ENCODE data around the gene TRPM6.

Gene TRPM6

GRCh38 chr9:74726581-74726980 is 161.1 kb downstream of the TRPM6 start:
- Histone ChIP-seq H3K4me2 (ENCODE audit: low read depth, low read length, poor library complexity, severe bottlenecking) (no peak overlapping the region), H2AFZ (ENCODE audit: low read depth, low read length, severe bottlenecking) (no peak overlapping the region), H3K4me3 (ENCODE audit: insufficient read depth, low read length, poor library complexity, severe bottlenecking) (no peak overlapping the region), H3K79me2 (ENCODE audit: insufficient read depth, low read length) (no peaks in the 10 kb centered on the region), H3K9me2 (replicated peaks; ENCODE audit: insufficient read depth, low read length) (no peaks in the 10 kb centered on the region), H4K20me1 (ENCODE audit: low read depth, low read length) (no peaks in the 10 kb centered on the region), H3K27me3 (ENCODE audit: low read length) (no peaks in the 10 kb centered on the region), H3K27ac (ENCODE audit: low read depth, low read length) (no peak overlapping the region), H3K36me3 (ENCODE audit: low read length) (no peaks in the 10 kb centered on the region), H3F3A (ENCODE audit: insufficient read depth) (no peaks in the 10 kb centered on the region), H3K9me3 (ENCODE audit: insufficient read depth, low read length) (no peaks in the 10 kb centered on the region), H3K9ac (ENCODE audit: low read length) (no peak overlapping the region)
- TF ChIP-seq EZH2phosphoT487 (conservative IDR thresholded peaks at IDR 0.05; ENCODE audit: low read length) (no peak), CTCF (IDR thresholded peaks at IDR 0.05; ENCODE audit: insufficient read depth, low read length, poor library complexity, severe bottlenecking) (no peak)

GRCh38 chr9:74724317-74724716 is 163.4 kb downstream of the TRPM6 start:
- H2AFZ ChIP-seq (ENCODE audit: low read depth, low read length, severe bottlenecking), result no peak overlapping the region
- H3K27me3 ChIP-seq (ENCODE audit: low read length), result no peaks in the 10 kb centered on the region

GRCh38 chr9:74721696-74722660 is 165.7 kb downstream of the TRPM6 start:
- no peak overlapping the region for H2AFZ ChIP-seq (ENCODE audit: low read depth, low read length, severe bottlenecking)
- no peaks in the 10 kb centered on the region for H3K9me3 ChIP-seq (ENCODE audit: insufficient read depth, low read length)
- H3K4me3 ChIP-seq (ENCODE audit: insufficient read depth, low read length, poor library complexity, severe bottlenecking), result no peak overlapping the region
- H3K27ac ChIP-seq (ENCODE audit: low read depth, low read length), result no peak overlapping the region
- no peaks in the 10 kb centered on the region for H3F3A ChIP-seq (ENCODE audit: insufficient read depth)
- H3K9me2 ChIP-seq (replicated peaks; ENCODE audit: insufficient read depth, low read length), result no peaks in the 10 kb centered on the region
- TF ChIP-seq EZH2phosphoT487 (conservative IDR thresholded peaks at IDR 0.05; ENCODE audit: low read length), result no peak
- TF ChIP-seq CTCF (IDR thresholded peaks at IDR 0.05; ENCODE audit: insufficient read depth, low read length, poor library complexity, severe bottlenecking), result no peak
- no peaks in the 10 kb centered on the region for H3K36me3 ChIP-seq (ENCODE audit: low read length)
- no peaks in the 10 kb centered on the region for H4K20me1 ChIP-seq (ENCODE audit: low read depth, low read length)
- H3K9ac ChIP-seq (ENCODE audit: low read length), result no peak overlapping the region
- H3K27me3 ChIP-seq (ENCODE audit: low read length), result no peaks in the 10 kb centered on the region
- no peaks in the 10 kb centered on the region for H3K79me2 ChIP-seq (ENCODE audit: insufficient read depth, low read length)
- no peak overlapping the region for H3K4me2 ChIP-seq (ENCODE audit: low read depth, low read length, poor library complexity, severe bottlenecking)

More at GRCh38 chr9:74724317-74724716, 163.4 kb downstream of the TRPM6 start:
- Histone ChIP-seq H3K9me2 (replicated peaks; ENCODE audit: insufficient read depth, low read length) (no peaks in the 10 kb centered on the region), H3K9me3 (ENCODE audit: insufficient read depth, low read length) (no peaks in the 10 kb centered on the region), H3K4me3 (ENCODE audit: insufficient read depth, low read length, poor library complexity, severe bottlenecking) (no peak overlapping the region), H4K20me1 (ENCODE audit: low read depth, low read length) (no peaks in the 10 kb centered on the region), H3K36me3 (ENCODE audit: low read length) (no peaks in the 10 kb centered on the region), H3K79me2 (ENCODE audit: insufficient read depth, low read length) (no peaks in the 10 kb centered on the region), H3F3A (ENCODE audit: insufficient read depth) (no peaks in the 10 kb centered on the region), H3K27ac (ENCODE audit: low read depth, low read length) (no peak overlapping the region), H3K9ac (ENCODE audit: low read length) (no peak overlapping the region), H3K4me2 (ENCODE audit: low read depth, low read length, poor library complexity, severe bottlenecking) (no peak overlapping the region)
- TF ChIP-seq CTCF (IDR thresholded peaks at IDR 0.05; ENCODE audit: insufficient read depth, low read length, poor library complexity, severe bottlenecking) (no peak), EZH2phosphoT487 (conservative IDR thresholded peaks at IDR 0.05; ENCODE audit: low read length) (no peak)

Measured in SU-DHL-6 (cell line).